Lower leg skin (tissue), 3 donors: ENCODE data around the gene BIRC2.

Experiments used
- POLR2A ChIP-seq, 2 donors: fragments of 450-650 bp; IDR thresholded peaks; one replicate each; pipeline ENCODE4 v1.6.1; 2016 to 2017; ENCODE audit warnings: antibody characterized with exemption in 2 of 2, mild to moderate bottlenecking in 1 of 2, moderate library complexity in 1 of 2
- TF ChIP-seq, protein P1 (sequence below), 3 donors: fragments of 450-650 bp; IDR thresholded peaks; one replicate each; pipeline ENCODE4 v1.5.1; 2016; ENCODE audit warnings: antibody characterized with exemption in 3 of 3, mild to moderate bottlenecking in 3 of 3, moderate library complexity in 2 of 3

DNA sequence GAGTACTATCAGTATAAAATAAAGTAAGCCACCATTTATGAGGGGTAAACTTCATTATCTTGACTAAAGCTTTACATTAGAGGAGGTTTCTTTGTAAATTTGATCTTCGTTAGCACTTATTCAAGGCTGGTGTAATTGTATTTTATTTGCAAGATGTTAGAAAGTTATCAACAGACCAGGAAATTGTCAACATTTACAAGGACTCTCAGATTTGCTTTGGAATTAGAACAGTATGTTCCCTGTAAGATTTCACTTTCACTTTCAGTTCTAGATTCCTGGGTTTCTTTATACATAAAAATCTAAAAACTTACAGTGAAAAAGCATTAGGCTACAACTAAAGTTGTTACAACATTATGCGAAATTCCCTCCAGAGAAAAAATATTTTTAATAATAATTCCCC is 34.3 kb upstream of the BIRC2 start:
- TF ChIP-seq, protein P1, sequence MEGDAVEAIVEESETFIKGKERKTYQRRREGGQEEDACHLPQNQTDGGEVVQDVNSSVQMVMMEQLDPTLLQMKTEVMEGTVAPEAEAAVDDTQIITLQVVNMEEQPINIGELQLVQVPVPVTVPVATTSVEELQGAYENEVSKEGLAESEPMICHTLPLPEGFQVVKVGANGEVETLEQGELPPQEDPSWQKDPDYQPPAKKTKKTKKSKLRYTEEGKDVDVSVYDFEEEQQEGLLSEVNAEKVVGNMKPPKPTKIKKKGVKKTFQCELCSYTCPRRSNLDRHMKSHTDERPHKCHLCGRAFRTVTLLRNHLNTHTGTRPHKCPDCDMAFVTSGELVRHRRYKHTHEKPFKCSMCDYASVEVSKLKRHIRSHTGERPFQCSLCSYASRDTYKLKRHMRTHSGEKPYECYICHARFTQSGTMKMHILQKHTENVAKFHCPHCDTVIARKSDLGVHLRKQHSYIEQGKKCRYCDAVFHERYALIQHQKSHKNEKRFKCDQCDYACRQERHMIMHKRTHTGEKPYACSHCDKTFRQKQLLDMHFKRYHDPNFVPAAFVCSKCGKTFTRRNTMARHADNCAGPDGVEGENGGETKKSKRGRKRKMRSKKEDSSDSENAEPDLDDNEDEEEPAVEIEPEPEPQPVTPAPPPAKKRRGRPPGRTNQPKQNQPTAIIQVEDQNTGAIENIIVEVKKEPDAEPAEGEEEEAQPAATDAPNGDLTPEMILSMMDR (IDR thresholded peaks at IDR 0.05) = no peak
- no peak for TF ChIP-seq POLR2A (IDR thresholded peaks at IDR 0.05)
